Cardiac fibroblast (primary cell): Measurements from ENCODE around the gene ACY1.

ENCODE experiments used
- DNase-seq, 2 donors: peaks; one replicate each; pipeline versions ENCODE4 v3.0.0 to v3.0.0-alpha.2; 2010; ENCODE audit warnings: low read depth in 2 of 2
- H3K4me3 ChIP-seq, 2 donors: replicated peaks in 1 of 2; 1 replicate in 1 of 2; 2 replicates in 1 of 2; pipeline ENCODE4 v1.5.1; 2011; ENCODE audit warnings: low read depth in 2 of 2, low read length in 2 of 2, mild to moderate bottlenecking in 2 of 2, moderate library complexity in 1 of 2
- TF ChIP-seq, protein P1 (sequence below): IDR thresholded peaks from one replicate; pipeline ENCODE4 v1.5.1; 2011; ENCODE audit warnings: low read depth, mild to moderate bottlenecking, low read length, inconsistent platforms

ACY1 gene

DNA sequence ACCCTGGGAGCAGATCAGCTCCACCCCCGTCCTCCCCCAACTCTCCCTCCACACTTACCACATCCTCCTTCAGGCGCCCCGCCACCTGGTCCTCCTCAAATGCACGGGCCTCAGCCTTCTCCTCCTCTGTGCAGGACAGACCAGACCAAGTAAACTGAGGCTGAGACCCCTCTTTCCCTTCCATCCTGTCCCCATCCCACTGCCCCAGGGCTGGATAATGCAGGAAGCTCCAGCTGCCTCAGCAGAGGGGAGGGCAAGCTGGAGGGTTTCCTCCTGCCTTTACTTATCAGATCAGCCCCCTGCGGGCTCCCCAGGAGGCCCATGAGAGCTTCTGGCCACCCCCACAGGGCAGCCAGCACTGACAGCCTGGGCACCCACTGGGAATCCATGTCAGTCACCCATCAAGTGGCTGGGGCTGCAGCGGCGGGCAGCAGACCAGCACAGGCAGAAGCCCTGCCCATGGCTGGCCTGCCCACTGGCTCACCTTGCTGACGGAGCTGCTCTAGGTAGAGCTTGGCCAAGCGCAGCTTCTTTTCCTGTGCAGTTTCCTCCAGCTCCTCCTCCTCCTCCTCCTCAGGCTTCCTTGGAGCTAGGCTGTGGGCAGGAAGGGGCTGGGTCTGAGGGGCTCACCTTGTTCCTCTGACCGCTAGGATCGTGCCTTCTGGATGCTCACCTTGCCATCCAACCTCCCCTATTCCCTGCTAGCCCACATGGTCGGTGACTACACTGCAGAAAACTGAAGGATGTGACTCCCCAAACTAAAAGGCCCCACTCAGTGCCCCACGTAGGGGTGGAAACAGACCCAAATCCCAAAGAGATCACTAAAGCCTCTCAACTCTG lies 45.5 kb upstream of the ACY1 start:
- H3K4me3 ChIP-seq = no peak overlapping the region
- TF ChIP-seq, protein P1, sequence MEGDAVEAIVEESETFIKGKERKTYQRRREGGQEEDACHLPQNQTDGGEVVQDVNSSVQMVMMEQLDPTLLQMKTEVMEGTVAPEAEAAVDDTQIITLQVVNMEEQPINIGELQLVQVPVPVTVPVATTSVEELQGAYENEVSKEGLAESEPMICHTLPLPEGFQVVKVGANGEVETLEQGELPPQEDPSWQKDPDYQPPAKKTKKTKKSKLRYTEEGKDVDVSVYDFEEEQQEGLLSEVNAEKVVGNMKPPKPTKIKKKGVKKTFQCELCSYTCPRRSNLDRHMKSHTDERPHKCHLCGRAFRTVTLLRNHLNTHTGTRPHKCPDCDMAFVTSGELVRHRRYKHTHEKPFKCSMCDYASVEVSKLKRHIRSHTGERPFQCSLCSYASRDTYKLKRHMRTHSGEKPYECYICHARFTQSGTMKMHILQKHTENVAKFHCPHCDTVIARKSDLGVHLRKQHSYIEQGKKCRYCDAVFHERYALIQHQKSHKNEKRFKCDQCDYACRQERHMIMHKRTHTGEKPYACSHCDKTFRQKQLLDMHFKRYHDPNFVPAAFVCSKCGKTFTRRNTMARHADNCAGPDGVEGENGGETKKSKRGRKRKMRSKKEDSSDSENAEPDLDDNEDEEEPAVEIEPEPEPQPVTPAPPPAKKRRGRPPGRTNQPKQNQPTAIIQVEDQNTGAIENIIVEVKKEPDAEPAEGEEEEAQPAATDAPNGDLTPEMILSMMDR = no peak
- no peak for DNase-seq

DNA sequence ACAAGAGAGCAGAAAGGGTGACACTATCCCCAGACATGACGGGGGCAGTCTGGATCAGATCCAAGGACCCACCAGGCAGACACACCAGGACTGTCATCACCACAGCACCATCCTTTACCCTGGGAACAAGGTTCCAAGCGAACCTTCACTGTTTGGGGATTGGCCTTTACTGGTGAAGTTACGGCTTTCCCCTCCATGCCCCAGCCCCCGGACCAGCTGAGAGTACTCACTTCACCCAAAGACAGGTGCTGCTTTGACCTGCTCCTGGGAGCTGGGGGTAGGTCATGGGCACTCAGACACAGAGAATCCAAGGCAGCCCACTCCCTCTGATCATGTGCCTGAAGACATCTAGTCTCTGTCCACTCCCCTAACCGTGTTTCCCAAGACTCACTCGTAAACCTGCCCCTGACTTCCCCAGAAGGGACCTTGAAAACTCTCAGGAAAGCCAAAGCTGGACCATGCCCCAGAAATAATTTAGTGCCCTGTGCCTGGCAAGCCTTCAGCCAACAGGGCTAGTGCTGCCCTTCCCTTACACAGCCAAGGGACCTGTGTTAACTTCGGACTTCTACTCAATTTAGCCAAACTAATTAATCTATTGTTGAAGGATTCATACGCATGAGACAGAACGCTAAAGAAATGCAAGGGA lies 44.4 kb upstream of the ACY1 start:
- TF ChIP-seq, protein P1 = no peak
- no peak for DNase-seq
- H3K4me3 ChIP-seq = no peak overlapping the region

DNA sequence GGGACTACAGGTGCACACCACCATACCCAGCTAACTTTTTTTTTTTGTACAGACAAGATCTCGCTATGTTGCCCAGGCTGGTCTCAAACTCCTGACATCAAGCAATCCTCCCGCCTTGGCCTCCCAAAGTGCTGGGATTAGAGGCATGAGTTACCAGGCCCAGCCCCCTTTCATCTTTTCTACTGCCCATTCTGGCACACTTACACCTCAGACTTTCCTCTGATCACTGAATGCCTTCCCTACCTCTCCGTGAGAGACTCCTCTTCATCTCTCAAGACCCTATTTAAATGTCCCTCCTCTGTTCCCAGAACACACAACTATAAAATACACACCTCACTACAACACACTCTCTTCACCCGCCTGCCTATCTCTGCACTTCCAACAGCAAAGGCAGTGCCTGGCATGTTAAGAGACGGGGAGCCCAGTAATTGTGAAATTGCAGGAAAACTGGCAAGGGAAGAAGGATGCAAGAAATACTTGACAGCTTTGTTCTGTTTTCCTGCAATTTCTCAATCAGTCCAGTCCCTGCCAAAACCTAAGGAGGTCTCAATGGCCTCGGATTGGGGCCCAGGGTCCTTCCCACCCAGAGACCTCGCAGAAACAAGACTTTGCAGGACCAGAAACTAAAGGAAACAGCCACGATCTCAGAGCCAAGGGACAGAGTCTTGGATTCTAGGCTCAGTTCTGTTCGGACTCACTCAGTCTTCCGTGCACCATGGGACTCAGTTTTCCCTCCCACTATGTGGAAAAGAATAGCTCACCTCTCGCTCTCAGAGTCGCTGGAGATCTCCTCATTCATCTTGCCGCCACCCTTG lies 42.5 kb upstream of the ACY1 start:
- TF ChIP-seq, protein P1 = no peak
- DNase-seq = peak; percentile 29 to 73

DNA sequence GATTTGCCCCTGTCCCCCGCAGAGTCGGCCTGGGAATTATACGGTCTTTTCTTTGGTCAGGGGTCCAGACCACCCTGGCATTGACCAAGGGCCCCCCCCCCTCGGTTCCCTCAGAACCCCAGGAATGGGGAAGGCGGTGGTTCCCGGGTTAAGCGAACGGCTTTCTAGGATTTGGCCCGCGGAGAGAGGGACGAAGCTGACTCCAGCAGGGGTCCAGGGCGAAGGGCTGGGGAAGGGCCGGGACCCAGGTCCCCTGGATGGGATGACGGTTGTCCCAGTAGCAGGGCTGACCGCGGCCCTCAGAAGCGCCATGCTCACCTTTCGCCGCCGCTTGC lies 41.9 kb upstream of the ACY1 start:
- TF ChIP-seq, protein P1 = no peak

More for the DNA sequence above, 42.5 kb upstream of the ACY1 start:
- H3K4me3 ChIP-seq = peak overlapping the region; percentile 91 to 96

DNA sequence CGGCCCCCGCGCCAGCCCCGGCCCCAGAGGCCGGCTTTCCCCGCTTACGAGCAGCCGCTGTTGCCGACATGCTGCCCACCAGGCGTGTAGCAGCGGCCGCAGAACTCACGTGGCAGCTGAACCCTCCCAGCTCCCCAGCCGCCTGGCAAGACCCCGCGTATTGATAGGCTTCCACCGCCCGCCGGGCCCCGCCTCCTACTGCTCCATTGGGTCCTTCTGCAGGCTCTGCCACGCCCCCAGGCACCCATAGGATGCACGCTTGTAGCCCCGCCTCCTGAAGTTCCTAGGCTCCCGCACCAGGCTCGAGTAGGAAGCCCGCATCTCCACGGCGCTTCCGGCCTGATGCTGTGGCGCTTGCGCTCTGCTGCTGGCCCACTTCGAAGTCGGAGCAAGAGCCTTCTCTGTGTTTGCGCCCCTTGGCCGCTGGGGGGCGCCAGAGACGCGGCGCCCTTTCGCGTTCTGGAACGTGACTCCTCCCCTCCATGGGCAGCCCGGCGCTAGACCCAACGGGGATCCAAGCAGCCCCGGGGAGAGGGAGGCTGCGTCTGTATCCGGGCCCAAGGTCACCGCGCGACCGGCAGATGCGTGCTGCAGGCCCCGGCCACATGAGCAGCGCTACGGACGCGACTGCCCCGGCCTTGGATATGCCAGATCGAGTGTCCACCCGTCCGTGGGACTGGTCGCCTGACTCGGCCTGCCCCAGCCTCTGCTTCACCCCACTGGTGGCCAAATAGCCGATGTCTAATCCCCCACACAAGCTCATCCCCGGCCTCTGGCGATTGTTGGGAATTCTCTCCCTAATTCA lies 41.3 kb upstream of the ACY1 start, which contains the start of the genes PARP3 and RRP9:
Gene PARP3, plus strand, starts transcription at position 566 of the 805 bp plus-strand sequence. CDS start 993 bp downstream, outside the sequence.
Gene RRP9, minus strand, starts transcription at position 107 of the 805 bp plus-strand sequence. Its CDS starts 37 bp downstream, at position 70.
- H3K4me3 ChIP-seq = peak within 1 kb of the TSS; percentile 91 to 96
- TF ChIP-seq, protein P1 = peak; percentile 99
- DNase-seq = peak; percentile 100

More for the DNA sequence above, 41.9 kb upstream of the ACY1 start:
- H3K4me3 ChIP-seq = peak overlapping the region; percentile 91 to 96
- no peak for DNase-seq
